Occipital lobe (tissue), 2 donors: ENCODE measurements around the gene GRIA1. TPM values are rescaled to one million over a fixed set of nuclear protein-coding genes. Genes with fewer than 3 reads are reported as not detected.
A peak's percentile ranks its signal among the peaks of the same experiment; 100 is the strongest.

ENCODE experiments used
- DNase-seq: peaks from one replicate; lab custom pipeline; 2025; lab: John Stamatoyannopoulos, UW
- total RNA-seq: library from RNA; depleted of rRNA; stranded (reverse); fragments of >200 nt; gene quantifications from one replicate; pipeline ENCODE4 v1.2.3, GENCODE V29; 2014

Gene GRIA1
- total RNA-seq, 1 donor from 2014 or later, result 229 TPM

DNA sequence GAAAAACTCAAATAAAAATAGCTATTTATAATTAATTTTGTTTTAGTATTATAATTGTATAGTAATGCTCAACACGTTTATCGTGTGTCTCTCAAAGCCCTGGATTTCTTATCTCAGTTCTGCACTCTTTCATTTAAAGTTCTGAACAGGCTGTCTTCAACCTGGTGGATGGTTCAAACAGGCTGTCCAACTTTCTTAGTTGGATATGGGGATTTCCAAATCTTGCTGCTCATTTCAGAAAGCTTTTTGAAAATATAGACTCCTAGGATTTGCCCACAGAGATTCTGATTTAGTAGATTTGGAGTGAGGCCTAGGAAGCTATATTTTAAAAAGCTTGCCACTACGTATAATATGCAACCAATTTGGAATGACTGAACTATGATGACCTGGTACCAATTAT, 120.3 kb downstream of the GRIA1 start:
- DNase-seq, result no peak

DNA sequence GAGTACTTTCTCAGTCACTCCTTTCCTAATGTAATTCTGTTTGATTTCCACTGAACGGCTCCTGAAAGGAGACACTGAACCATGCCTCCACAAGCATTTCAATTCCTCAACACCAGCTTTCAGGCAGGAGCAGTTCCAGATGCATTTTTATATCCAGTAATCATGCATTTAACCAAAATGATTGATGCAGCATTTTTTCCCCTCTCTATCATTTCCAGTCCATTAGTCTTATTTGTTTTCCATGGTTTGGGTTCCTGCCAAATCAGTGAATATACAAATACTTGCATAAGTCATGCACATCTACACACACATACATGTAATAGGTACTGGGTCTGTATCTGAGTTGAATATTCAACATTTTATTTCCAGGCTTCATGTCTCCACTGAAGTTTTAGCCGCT, 122.7 kb downstream of the GRIA1 start:
- DNase-seq, result no peak

DNA sequence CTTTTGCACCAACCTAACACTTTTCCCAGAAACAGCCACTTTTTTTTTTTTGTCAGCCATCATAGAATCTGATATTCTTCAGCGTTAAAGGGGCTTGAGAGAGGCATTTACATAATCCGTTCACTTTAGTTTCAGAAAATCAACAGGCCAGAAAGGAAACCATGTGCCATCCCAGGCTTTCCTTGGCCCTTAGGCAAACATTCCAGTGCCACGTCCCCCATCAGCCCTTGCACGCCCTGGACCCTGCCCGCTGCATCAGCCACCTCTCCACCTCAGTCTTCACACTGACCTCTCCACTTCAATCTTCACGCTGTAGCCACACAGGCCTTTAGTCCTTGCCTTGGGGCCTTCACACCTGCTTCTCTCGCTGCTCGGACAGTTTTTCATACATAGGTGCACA, 123.2 kb downstream of the GRIA1 start:
- no peak for DNase-seq

DNA sequence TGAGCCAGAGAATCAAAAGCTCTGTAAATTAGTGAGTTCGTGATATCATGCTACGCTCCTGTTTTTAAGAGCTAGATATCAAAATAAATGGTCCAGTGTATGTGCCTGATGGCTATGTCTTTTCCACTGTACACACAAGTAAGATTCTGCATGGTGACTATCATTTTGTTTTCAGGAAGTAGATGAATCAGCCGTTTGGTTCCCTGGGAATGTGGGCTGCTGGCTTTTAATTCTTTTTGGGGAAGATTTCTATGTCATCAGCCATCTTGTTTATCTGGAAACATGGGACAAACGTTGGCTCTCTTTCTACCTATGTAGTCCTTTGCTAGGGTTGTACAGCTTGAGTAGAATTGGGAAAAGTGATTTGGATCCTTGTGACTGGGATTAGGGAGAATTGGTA, 126.7 kb downstream of the GRIA1 start:
- DNase-seq, result no peak

DNA sequence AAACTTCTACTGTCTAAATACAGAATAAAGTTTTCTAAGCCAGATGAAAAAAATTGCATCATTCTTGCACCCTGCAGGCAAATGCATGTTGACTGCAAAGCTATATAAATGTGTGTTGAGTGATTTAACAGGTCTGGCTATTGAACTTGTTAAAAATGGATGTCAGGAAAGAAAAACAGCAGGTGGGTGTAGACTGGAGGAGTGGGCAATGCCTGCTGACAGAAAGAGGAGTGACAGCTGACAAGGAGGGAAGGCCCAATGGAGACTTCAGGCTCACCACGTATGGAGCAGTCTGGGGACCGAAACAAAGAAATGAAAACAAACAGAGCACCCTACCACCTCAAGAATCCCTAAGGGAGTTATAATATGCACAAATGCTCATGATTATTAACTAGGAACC, 127.8 kb downstream of the GRIA1 start:
- DNase-seq, result no peak

DNA sequence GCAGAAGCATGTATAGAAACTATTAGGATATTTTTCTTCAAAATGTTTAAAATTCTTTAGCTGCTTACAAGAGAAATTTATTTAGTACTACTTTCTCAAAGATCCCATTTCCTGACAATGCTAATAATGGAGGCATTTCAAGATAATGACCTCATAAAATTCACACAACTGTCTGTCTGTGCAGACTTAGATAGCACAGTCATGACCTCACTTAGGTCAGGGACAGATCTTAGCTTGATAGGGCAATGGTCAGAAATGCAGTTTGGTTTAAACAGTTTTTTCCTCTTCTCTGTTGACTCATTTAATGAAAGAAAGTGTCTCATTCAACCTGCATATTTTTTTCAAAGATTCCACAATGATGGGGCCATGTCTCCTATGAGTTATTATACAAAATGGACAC, 128.4 kb downstream of the GRIA1 start:
- DNase-seq, result no peak

DNA sequence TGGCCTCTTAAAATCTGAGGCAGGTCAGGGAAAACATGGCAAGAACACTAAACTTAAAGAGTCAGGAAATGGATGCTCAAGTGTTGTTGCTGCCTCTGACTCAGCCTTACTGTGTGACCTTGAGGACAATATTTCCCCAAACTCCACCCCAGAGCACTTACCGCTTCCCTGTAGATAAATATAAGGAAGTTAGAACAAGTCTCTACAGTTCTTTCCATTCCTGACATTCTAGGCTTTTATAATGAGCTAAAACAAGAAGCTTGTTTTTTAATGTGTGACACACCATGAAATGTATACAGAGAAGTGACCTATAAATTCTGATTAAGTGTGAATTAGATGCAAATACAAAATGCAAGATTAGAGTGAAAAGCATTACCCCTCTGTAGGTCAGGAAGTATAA, 129.3 kb downstream of the GRIA1 start:
- DNase-seq, result no peak

DNA sequence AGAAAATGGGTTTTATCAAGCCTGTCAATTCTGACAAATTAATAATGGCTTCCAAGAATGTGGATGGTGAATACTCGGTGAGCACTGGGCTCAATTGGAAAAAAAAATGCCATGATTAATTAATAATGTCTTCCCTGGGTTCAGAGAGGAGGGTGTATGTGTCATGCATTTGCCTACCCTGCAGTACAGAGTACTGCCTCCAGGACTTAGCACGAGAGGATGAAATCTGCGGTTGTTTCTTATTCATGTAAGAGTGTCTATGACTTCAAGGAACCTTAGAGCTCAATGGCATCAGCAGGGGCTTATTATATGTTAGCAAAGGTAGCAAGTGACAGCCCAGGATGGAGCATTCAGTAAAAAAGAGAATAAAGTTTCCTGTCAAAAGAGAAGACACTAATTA, 132.7 kb downstream of the GRIA1 start:
- DNase-seq, result no peak

DNA sequence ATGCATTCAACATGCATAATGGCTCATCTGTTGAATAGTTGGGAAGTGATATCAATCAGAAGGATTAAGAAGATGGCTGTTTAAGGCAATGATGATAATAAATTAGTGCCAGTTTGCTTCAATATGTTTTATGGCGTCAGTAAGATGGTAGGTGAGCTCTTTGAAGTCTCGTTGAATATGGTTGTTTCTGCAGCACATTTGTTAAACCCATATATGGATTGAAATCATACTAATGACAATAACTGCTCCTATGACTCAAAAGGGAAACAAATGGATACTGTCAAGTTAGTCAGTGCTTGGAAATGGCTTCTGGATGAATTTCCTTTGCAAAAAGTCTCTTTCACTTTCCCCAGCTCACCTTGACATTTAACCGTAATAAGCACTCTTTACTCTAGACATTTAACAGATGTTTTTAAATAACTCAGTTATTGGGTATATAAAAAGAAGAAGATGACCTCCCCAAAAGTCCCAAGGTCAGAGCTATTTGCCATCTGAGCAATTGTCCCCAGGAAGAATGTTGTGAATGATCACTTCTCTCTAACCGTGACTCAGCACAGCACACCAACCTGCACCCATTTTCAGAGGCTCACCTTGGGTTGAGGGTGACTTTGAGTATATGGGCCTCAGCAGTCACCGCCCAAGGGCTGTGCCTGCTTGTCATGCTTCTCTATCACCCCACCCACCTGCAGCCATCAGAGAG, 133.4 kb downstream of the GRIA1 start:
- no peak for DNase-seq

DNA sequence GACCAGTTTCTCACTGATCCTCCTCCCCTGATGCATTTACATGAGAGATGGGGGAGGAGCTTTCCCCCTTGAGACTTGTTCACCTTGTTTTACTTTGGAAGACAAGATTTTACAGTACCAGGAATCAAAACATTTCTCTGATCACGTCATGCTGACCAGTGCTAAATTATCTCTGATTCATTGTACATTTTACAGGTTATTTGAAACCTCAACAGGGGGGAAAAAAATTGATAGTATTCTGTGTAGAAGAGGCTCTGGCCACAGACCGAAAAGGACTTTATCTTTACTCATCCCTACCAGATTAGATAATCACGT, 133.9 kb downstream of the GRIA1 start:
- DNase-seq, result no peak

DNA sequence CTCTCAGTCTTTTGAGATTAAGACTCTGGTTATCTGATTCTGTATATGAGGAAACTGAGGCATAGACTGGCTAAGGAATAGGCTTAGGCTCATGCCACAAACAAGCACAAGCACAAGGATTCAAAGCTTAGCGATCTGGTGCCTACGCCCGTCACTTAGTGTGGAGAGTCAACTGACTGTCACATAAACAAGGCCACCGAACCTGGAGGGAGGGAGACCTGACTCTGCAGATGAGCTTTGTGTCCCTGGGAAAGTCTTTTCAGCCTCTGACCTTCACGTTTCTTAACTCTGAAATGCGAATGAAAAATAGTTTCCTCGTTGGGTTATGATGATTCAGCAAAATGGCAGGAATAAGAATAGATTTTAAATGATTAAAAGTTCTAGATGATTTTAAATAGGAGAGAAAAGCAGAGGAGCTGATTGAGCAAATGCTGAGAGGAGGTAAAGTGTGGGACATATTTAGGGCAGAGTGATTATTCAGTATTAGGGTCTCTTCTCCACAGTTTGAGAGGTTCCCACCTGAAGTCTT, 135.4 kb downstream of the GRIA1 start:
- DNase-seq, result no peak

DNA sequence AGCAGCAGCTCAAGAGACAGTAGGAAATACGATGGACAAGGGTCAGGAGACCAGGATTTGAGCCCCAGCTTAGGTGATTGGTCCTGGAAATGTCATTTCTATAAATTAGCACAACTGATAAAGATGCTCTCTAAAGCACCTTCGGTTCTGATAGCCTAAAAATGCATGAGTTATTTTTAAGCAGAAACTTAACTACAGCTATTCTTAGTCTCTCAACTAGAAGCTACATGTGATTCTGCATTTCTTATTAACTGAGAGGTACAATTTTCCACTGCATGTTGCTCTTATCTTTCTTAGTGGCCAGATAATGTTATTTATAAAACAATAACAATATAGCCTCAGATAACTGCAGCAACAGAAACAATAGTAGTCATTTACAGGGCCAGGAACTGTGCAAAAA, 136.4 kb downstream of the GRIA1 start:
- DNase-seq, result no peak

DNA sequence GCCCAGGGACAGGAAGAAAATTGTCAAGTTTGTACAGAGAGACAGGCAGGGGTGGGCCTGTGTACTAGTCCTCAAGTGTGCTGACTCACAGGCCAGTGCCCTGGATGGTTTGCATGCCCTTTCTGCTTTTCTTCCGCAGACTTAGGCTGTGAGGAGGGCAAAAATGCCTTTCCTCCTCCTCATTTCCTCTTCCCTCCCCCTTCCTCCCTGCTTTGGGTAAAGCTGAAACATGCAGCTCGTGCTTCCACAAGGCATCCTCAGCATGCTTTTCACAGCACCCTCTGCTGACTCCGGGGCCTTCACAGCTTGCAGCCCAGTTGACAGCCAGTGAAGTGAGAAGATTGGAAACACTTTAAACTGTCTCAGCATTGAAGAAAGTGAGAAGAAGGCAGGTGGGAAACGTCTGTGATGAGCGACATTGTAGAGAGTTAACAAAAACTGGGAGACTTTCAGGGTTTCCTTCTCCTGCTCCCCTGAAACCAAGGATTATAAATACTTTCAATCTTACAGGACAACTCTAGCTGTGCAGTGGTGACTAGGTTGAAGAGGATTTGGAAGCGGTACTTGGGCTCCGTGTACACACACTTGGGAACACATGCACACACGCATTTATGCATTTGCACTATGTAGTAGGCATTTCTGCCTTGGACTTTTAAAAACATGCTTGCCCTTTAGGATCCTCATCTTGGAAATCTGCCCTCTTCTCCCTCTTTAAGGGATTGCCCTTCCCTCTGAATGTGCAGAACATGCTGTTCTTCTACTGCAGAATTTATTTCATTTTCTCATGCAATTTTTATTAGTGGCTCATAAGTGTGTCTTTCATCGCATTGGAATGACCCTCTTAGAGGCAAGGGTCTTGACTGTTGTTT, 138.8 kb downstream of the GRIA1 start:
- DNase-seq, result peak; percentile 21

DNA sequence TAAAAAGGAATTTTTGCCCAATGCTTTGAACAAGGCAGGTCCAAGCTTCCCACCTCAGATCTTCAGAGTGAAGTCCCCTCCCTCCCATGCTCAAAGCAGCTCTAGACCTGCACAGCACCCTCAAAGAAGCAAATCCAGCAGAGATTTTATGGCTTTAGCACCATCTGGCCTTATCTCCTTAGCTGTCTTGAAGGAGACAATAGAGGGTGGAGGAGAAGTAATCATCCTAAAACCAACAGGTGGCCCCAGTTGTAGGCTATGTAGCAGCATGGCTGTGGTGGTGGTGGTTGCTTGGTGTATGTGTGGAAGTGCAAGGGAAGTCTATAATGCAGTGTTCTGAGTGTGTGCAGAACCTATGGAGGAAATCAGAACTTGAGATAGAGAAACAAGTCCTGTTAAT, 140.1 kb downstream of the GRIA1 start:
- DNase-seq, result no peak

DNA sequence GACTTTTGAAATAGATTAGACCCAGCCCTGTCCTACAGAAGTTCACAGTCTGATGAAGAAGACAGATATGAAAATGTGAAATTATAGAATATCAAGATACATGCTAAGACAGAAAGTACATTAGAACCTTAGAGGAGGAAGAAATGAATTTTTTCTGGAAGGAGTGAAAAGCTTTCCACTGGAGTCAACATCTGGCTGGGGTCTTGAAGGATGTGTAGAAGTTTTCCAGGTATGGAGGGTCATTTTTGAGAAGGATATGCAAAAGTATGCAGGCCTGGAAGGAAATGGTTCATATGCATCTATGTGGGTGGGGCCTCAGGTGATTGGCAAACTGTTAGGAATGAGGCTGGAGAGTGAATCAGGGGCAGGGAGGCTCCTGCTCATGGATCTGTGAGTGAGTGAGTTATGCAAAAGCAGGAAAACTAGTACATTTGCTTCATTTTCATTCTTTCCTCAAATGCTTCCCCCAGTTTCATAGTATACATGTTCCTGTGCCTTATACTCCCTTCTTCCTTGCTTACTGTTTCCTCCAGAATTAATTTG, 142.3 kb downstream of the GRIA1 start:
- no peak for DNase-seq

DNA sequence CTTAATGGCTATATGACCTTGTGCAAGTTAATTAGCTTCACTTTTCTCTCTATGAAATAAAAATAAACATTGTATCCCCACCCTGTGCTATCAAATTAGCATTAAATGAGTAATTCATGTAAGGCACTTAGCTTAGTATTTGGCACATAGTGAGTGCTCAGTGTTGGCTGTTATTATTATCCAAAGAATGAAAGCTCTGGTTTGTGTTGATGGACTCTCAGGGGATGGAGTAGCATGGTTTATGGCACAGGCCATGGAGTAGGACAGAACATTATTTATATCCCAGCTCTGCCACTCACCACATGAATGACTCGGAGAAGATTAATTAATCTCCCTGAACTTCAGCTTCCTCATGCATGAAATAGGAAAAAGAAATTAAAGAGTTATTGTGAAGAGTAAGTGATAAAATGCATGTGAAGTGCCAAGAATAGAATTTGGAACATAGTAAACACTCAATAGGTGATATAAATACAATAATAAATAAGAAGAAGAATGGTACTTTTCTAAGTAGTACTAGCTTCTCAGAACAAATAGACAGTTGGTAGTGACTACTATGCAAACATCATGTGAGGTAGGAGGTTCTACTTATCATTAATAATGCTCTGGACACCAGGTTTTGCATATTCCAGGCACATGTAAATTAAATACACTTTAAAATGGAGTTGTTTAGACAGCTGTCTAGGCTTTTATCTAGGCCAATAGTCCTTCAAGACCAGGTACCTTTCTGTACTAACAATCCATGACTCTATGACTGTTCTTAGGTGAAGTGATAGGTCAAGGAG, 146.4 kb downstream of the GRIA1 start:
- DNase-seq, result no peak

DNA sequence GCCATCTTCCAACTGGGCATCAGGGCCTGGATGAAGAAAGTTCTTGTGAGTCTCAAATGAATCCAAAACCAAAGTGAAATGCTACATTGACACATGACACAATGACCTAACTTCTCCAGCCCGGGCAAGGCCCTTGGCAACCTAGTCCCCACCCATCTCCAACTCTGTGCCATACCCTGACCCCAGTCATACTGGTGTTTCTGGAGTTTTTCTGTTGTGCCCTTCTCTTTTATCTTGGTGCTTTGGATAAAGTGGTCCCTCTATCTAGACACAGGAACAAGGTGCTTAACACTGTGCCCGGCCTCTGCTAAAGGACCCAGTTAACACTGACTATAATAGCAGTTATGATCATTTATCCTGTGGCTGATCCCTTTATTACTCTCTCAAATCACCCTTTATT, 149.8 kb downstream of the GRIA1 start:
- no peak for DNase-seq

DNA sequence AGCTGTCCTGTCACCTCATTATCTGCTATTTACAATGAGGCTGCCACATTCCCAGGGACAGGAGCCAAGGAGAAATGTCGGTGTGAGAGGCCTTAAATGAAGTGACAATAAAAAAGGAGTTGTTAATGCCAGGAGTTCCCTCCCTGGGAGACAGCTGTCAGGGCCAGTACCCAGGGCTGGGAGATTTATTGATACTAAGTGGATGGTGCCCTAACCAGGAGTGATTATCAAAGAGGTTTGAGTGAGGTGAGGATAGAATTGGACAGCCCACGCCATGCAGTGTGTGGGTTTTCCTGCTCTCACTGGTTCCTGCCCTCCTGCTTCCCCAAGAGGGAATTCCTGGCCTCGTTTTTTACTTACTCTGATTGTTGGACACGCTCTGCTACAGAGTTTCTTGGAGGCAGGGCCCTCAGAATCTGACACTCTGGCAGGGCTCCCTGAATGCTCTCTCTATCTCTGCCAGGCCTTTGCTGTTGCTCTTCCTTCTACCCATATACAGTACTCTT, 150.8 kb downstream of the GRIA1 start:
- DNase-seq, result no peak

DNA sequence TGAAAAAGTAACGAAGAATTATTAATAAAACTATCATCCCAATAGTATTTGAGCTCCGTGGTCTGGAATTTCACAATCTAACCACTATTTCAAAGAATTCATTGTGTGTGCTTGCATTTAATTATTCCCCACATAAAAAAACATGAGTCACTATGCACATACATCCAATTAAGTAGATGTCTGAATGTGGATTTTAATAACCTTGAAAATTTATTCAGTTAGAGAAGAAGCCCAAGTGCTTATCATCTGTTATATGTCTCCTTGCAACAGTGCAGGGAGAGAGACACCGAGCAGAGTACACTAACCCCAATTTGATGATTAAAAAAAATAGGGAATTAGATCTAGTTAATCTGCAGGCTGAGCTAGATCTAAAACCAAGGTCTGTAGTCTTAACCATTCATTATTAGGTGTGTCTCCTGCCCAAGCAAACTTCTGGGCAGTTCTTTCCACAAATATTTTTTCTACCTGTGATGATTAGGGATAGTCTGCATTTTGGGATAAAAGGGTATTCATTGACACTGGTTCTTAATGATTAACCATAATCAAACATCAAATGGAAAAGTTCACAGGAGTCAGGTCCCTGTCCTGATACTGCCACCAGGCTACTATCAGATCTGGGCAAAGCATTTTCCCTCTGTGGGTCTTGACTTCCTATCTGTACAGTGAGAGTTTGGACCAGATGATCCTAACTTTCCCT, 164.2 kb downstream of the GRIA1 start:
- no peak for DNase-seq

DNA sequence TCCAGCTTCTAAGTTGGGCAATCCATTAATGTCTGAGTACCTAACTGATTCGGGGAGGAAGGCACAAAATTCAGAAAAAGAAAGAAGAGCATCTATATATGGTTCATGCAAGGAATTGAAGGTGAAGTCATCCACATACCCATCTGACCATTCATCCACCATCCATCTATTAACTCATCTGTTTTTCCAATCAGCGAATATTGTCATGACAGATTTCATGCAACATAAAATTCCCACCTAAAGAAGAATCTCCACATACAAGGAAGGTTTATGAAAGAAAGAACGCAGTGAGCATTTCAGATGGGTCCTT, 164.7 kb downstream of the GRIA1 start:
- no peak for DNase-seq

DNA sequence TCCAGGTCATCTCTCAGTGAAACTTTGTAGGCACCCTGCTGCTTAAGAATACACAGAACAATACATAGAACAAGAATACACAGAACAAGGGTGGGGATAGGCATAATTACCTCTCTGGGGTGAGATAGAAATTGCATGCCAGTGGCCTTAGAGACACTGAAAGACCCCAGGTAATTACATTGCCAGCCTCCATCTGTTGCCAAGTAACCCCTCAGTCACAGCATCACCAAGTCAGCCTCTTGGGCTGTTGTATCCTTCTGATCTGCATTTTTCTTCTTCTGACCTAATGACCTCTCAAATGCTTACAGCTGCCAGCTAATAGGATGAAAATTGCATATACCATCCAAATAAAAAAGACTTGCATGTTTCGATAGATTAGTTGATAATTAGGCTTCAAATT, 167.7 kb downstream of the GRIA1 start:
- no peak for DNase-seq
